SJSA1 (cell line): ENCODE data around the gene NMBR. TPM values are rescaled to one million over a fixed set of nuclear protein-coding genes. Genes with fewer than 3 reads are reported as not detected.
"Not testable (repeated sequence)": the region's sequence is repeated elsewhere in the genome, so short reads cannot be mapped to it uniquely, and the experiment has no call there.

Source experiments
- DNase-seq, 2 experiments: peaks; one replicate each; pipeline ENCODE4 v3.0.0-alpha.2; 2015 to 2020; ENCODE audit warnings: low spot score in 2 of 2, low read depth in 1 of 2
- H3K27ac ChIP-seq: fragments of 250-450 bp; sonication (Bioruptor Pico); 2 replicates; pipeline ENCODE4 v1.5.1; 2020; ENCODE audit warnings: mild to moderate bottlenecking, moderate library complexity
- H3K27me3 ChIP-seq: fragments of 250-450 bp; sonication (Bioruptor Pico); replicated peaks from 2 replicates; pipeline ENCODE4 v1.5.1; 2020; ENCODE audit warnings: mild to moderate bottlenecking, moderate library complexity
- H3K36me3 ChIP-seq: fragments of 250-450 bp; sonication (Bioruptor Pico); 2 replicates; pipeline ENCODE4 v1.5.1; 2020; ENCODE audit warnings: mild to moderate bottlenecking
- H3K4me1 ChIP-seq: fragments of 250-450 bp; sonication (Bioruptor Pico); replicated peaks from 2 replicates; pipeline ENCODE4 v1.6.1; 2021; ENCODE audit warnings: mild to moderate bottlenecking
- H3K4me3 ChIP-seq: fragments of 250-450 bp; sonication (Bioruptor Pico); 2 replicates; pipeline ENCODE4 v1.5.1; 2020; ENCODE audit warnings: mild to moderate bottlenecking
- H3K9me3 ChIP-seq: fragments of 250-450 bp; sonication (Bioruptor Pico); replicated peaks from 2 replicates; pipeline ENCODE4 v1.5.1; 2020; ENCODE audit warnings: mild to moderate bottlenecking
- total RNA-seq: library from RNA; depleted of rRNA; stranded (reverse); fragments of >200 nt; shearing (Covaris generic); gene quantifications from 2 replicates; pipeline ENCODE4 v1.2.3, GENCODE V29; 2014; rRNA removed

The NMBR gene
- total RNA-seq = not detected in 2 replicates

DNA sequence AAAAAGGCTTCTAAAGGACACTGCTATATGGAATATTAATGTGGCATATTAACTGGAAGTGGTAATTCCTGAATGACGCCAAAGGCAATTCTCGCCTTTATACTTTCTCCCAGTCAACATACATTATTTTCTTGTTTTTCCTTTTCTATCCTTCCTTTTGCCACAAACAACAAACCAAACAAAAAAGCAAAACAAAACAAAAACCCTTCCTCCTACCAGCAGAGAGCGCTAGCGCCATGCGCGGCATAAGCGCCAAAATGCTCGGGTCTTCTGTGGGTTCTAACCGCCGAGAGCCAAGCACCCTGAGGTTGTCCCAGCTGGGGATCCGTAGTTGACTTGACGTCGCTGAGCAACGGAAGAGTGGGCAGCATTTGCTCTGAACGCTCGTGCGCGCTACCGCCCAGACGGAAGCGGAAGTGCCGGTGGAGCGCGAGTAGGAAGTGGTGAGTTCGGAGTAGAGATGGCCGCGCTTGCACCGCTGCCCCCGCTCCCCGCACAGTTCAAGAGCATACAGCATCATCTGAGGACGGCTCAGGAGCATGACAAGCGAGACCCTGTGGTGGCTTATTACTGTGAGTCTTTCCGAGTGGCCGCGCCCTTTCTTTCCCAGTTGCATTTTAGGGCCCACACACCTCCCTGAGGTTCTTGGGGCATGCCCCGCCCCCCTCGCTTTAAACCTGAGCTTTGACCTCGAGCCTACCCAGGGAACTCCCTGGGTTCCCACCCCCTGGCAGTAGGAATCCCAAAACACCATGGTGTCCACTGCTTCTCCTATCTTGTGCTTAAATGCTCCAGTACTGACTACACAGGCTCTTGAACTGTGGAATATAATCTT lies at the start of gene NMBR, which contains the start of gene VTA1:
TSS of gene NMBR (minus strand) at position 295 of the 835 bp plus-strand sequence. CDS start 58,464 bp downstream, outside the sequence.
TSS of gene VTA1 (plus strand) at position 436 of the 835 bp plus-strand sequence. CDS start at position 461, 25 bp downstream.
- Histone ChIP-seq H3K27ac (peak within 1 kb of the TSS; percentile 47), H3K36me3 (peaks cover 6% of the 10 kb centered on the region; the same call in 1 of the 2 replicates), H3K4me3 (peak within 1 kb of the TSS; percentile 61), H3K4me1 (peaks cover 9% of the 10 kb centered on the region), H3K27me3 (no peaks in the 10 kb centered on the region), H3K9me3 (no peaks in the 10 kb centered on the region)
- DNase-seq = peak; percentile 91 to 97

DNA sequence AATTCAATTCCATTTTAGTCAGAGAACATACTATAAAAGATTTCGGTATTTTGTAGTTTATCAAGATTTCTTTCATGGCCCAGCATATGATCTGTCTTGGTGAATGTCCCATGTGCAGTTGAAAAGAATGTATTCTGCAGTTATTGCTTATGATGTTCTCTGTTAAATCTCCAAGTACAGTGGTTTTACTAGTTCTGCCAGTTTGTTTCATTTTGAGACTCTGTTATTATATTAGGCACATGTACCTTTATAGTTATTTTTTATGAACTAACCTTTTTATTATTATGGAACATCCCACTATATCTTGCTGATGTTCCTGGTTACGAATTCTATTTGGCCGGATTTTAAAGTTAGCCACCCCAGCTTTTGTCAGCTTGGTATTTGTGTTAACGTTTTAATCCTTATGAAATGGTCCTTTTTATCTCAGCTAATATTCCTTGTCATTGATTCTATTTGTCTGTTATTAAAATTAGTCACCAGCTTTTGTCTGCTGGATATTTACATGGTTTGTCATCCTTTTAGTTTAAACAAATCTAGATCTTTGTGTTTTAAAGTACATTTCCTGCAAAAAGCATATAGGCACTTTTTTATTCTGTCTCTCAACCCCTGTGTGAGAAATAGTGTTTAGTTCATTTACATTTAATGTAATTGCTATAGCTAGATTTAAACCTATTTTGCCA lies 49.1 kb upstream of the NMBR start:
- H3K36me3 ChIP-seq = peaks cover 26% of the 10 kb centered on the region
- DNase-seq = peak in 1 of 2 experiments; percentile 17
- peaks cover 6% of the 10 kb centered on the region for H3K4me1 ChIP-seq
- H3K27me3 ChIP-seq = no peaks in the 10 kb centered on the region
- no peaks in the 10 kb centered on the region for H3K9me3 ChIP-seq
- H3K4me3 ChIP-seq = no peak overlapping the region
- H3K27ac ChIP-seq = 0 out of 2 replicates have a peak overlapping the region, but pooled peaks have one; percentile 8

GRCh38 chr6:142193621-142194020 lies 46.7 kb upstream of the NMBR start:
- no peaks in the 10 kb centered on the region for H3K27me3 ChIP-seq
- DNase-seq = no peak
- no peaks in the 10 kb centered on the region for H3K9me3 ChIP-seq
- H3K36me3 ChIP-seq = peaks cover 24% of the 10 kb centered on the region
- H3K4me1 ChIP-seq = peaks cover 6% of the 10 kb centered on the region
- no peak overlapping the region for H3K27ac ChIP-seq
- H3K4me3 ChIP-seq = no peak overlapping the region

DNA sequence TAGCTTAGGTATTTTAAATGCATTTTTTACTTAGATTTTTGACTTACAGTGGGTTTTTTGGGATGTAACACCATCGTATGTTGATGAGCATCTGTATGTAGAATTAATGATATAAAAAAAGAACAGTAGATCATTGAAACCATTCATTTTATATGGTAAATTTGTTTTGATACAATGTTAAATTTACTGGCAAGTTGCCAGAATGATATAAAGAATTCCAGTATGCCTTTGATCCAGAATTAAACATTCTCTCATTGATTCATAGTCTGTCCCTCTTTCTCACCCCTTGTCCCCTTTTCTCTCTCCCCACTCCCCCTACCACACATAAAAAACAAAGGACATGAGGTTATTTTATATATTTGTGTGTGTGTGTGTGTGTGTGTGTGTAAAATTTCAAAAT lies 45.4 kb upstream of the NMBR start:
- DNase-seq = no peak
- H3K9me3 ChIP-seq = no peaks in the 10 kb centered on the region
- H3K36me3 ChIP-seq = peaks cover 20% of the 10 kb centered on the region
- H3K27ac ChIP-seq = no peak overlapping the region
- peaks cover 6% of the 10 kb centered on the region for H3K4me1 ChIP-seq
- H3K4me3 ChIP-seq = no peak overlapping the region
- no peaks in the 10 kb centered on the region for H3K27me3 ChIP-seq

GRCh38 chr6:142189057-142189456 lies 42.1 kb upstream of the NMBR start:
- Histone ChIP-seq H3K4me1 (no peaks in the 10 kb centered on the region), H3K36me3 (peaks cover 20% of the 10 kb centered on the region), H3K27me3 (no peaks in the 10 kb centered on the region), H3K27ac (no peak overlapping the region), H3K4me3 (no peak overlapping the region), H3K9me3 (no peaks in the 10 kb centered on the region)
- no peak for DNase-seq

DNA sequence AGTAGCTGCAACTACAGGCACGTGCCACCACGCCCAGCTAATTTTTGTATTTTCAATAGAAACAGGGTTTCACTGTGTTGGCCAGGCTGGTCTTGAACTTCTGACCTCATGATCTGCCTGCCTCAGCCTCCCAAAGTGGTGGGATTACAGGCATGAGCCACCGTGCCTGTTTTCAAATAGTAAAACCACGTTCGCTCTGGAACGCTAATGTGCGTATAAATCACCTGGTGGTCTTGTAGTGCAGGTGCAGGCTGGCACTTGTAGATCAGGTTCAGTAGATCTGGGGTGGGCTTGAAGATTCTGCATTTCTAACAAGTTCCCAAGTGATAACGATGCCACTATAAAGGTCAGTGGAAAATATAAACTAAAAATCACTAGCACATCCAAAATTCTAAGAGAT lies 41.4 kb upstream of the NMBR start:
- H3K36me3 ChIP-seq = peaks cover 15% of the 10 kb centered on the region

DNA sequence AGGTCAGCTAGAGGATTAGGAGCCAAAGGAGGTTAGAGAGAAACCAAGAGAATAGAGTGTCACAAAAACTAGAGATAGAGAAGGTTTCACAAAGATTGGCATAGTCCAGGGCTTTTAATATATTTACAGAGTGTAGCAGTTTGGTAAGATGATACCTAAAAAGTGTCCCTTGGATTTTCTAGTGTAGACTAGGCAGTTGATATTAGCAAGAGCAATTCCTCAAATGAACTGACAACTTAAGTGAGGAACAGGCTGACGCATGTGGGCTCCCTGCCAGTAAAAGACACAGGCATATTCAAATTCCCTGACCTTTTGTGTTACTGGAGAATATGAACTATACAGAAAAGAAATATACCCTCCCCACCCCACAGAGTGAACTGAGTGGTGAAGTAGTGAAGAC lies 40.3 kb upstream of the NMBR start:
- no peak overlapping the region for H3K4me3 ChIP-seq
- no peaks in the 10 kb centered on the region for H3K9me3 ChIP-seq
- no peaks in the 10 kb centered on the region for H3K4me1 ChIP-seq
- H3K27ac ChIP-seq = no peak overlapping the region
- H3K36me3 ChIP-seq = peaks cover 23% of the 10 kb centered on the region
- no peak for DNase-seq
- H3K27me3 ChIP-seq = no peaks in the 10 kb centered on the region

More for the DNA sequence above, 41.4 kb upstream of the NMBR start:
- DNase-seq, H3K27me3 ChIP-seq, H3K9me3 ChIP-seq, H3K27ac ChIP-seq, H3K4me1 ChIP-seq, H3K4me3 ChIP-seq: not testable (repeated sequence)

DNA sequence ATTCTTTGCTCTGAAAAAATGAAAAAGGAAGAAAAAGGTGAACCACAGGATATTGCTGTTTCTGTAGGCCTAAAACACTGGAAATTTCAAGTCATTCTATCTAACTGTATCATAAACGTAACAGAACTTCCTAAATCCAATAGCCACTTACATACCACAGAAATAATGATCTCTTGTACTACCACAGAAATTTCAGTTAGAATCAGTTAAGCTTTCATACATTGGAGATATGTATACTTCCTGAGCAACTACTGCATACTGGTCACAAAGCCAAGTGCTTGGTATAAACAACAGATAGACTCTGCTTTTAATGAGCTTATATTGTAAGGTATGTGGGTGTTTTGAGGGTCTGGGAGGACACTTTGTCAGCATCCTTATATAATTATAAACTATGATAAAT lies 38.7 kb upstream of the NMBR start:
- H3K27me3 ChIP-seq = no peaks in the 10 kb centered on the region
- no peak for DNase-seq
- H3K4me1 ChIP-seq = no peaks in the 10 kb centered on the region
- no peak overlapping the region for H3K4me3 ChIP-seq
- no peaks in the 10 kb centered on the region for H3K9me3 ChIP-seq
- H3K27ac ChIP-seq = no peak overlapping the region
- peaks cover 20% of the 10 kb centered on the region for H3K36me3 ChIP-seq

GRCh38 chr6:142184307-142184706 lies 37.4 kb upstream of the NMBR start:
- no peak for DNase-seq
- Histone ChIP-seq H3K4me1 (no peaks in the 10 kb centered on the region), H3K36me3 (peaks cover 17% of the 10 kb centered on the region), H3K9me3 (no peaks in the 10 kb centered on the region; the same call in 1 of the 2 replicates), H3K4me3 (no peak overlapping the region), H3K27me3 (no peaks in the 10 kb centered on the region), H3K27ac (no peak overlapping the region)

GRCh38 chr6:142183351-142183750 lies 36.4 kb upstream of the NMBR start:
- Histone ChIP-seq H3K4me1 (no peaks in the 10 kb centered on the region), H3K27ac (no peak overlapping the region), H3K4me3 (no peak overlapping the region), H3K27me3 (no peaks in the 10 kb centered on the region), H3K36me3 (peaks cover 15% of the 10 kb centered on the region), H3K9me3 (no peaks in the 10 kb centered on the region; the same call in 1 of the 2 replicates)
- no peak for DNase-seq

DNA sequence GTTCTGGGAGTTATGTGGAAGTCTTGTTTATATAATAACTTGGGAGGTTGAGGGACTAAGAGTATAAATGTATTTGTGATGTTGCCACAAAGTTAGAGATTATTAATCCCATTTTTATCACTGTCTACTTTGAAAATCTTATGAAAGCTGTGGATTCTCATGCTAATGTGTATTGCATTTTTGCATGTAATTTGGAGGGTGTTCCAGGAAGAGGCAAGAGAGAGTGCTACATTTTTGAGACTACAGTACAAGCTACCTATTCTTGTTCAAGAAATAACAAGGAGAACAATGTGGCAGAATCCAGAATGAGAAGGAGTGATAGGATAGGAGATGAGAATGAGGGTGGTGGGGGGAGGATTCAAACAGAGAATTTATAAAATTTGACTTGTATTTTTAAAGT lies 35.1 kb upstream of the NMBR start:
- no peak for DNase-seq
- Histone ChIP-seq H3K36me3 (peaks cover 26% of the 10 kb centered on the region), H3K27me3 (no peaks in the 10 kb centered on the region), H3K4me1 (no peaks in the 10 kb centered on the region), H3K27ac (no peak overlapping the region), H3K4me3 (no peak overlapping the region), H3K9me3 (no peaks in the 10 kb centered on the region; the same call in 1 of the 2 replicates)

- H3K4me3 ChIP-seq = no peak overlapping the region
- H3K27ac ChIP-seq = no peak overlapping the region
- H3K4me1 ChIP-seq = no peaks in the 10 kb centered on the region
- H3K27me3 ChIP-seq = no peaks in the 10 kb centered on the region
- H3K36me3 ChIP-seq = peaks cover 45% of the 10 kb centered on the region
- H3K9me3 ChIP-seq = no peaks in the 10 kb centered on the region; the same call in 1 of the 2 replicates
- no peak for DNase-seq
These were observed 31.2 kb upstream of the NMBR start for GRCh38 chr6:142178129-142178528.

DNA sequence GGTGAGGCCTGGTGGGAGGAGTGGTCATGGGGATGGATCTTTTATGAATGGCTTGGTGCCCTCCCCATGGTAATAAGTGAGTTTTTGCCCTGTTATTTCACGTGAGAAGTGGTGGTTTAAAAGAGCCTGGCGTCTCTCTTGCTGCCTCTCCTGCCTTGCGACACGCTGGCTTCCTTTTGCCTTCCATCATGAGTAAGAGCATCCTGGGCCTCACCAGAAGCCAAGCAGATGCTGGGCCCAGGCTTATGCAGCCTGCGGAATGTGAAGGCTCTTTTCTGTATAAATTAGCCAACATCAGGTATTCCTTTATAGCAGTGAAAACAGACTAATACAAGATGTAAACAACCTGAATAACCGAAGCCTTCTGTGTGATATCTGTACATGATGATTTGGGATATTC lies 27.8 kb upstream of the NMBR start:
- Histone ChIP-seq H3K27me3 (no peaks in the 10 kb centered on the region), H3K27ac (no peak overlapping the region), H3K4me1 (no peaks in the 10 kb centered on the region), H3K4me3 (no peak overlapping the region), H3K9me3 (no peaks in the 10 kb centered on the region; the same call in 1 of the 2 replicates), H3K36me3 (peaks cover 50% of the 10 kb centered on the region)
- no peak for DNase-seq

GRCh38 chr6:142173980-142174379 lies 27.1 kb upstream of the NMBR start:
- H3K27me3 ChIP-seq = no peaks in the 10 kb centered on the region
- H3K4me3 ChIP-seq = no peak overlapping the region
- DNase-seq = no peak
- no peaks in the 10 kb centered on the region for H3K9me3 ChIP-seq
- H3K27ac ChIP-seq = no peak overlapping the region
- H3K36me3 ChIP-seq = peaks cover 50% of the 10 kb centered on the region
- H3K4me1 ChIP-seq = no peaks in the 10 kb centered on the region
